Tibial nerve (tissue), 3 donors: ENCODE measurements around the gene DIP2C.

ENCODE experiments used
- CTCF ChIP-seq, 5 experiments: fragments of 200-600 bp in 3 of 5; fragments of 450-650 bp in 2 of 5; sonication (generic) in 3 of 5; IDR thresholded peaks; one replicate each; pipeline ENCODE4 v1.5.1; 2016 to 2019; ENCODE audit warnings: antibody characterized with exemption in 5 of 5, mild to moderate bottlenecking in 3 of 5, moderate library complexity in 2 of 5
- POLR2A ChIP-seq, 2 donors: fragments of 450-650 bp; IDR thresholded peaks; one replicate each; pipeline ENCODE4 v1.6.1; 2017; ENCODE audit warnings: antibody characterized with exemption in 2 of 2, mild to moderate bottlenecking in 2 of 2, moderate library complexity in 2 of 2

GRCh38 chr10:490891-491571 lies 198.4 kb downstream of the DIP2C start:
- TF ChIP-seq CTCF (IDR thresholded peaks at IDR 0.05) (no peak), POLR2A (IDR thresholded peaks at IDR 0.05) (no peak)
